HCT116 (cell line): Measurements from ENCODE around the gene UBE2E3.

Source experiments
- CEBPB ChIP-seq: IDR thresholded peaks from 2 replicates; pipeline ENCODE4 v1.6.1; 2012; ENCODE audit warnings: low read depth
- EGR1 ChIP-seq: IDR thresholded peaks from 2 replicates; pipeline ENCODE4 v1.6.1; 2012; ENCODE audit warnings: low read depth
- EZH2 ChIP-seq: fragments of 200-600 bp; sonication (generic); IDR thresholded peaks from 2 replicates; pipeline ENCODE4 v1.6.1; 2017; ENCODE audit warnings: antibody characterized with exemption, mixed run types
- EZH2phosphoT487 ChIP-seq: fragments of 200-600 bp; IDR thresholded peaks from 2 replicates; pipeline ENCODE4 v1.6.1; 2018; ENCODE audit warnings: antibody characterized with exemption, borderline replicate concordance
- JUND ChIP-seq: IDR thresholded peaks from 2 replicates; pipeline ENCODE4 v1.6.1; 2012
- POLR2A ChIP-seq: IDR thresholded peaks from 2 replicates; pipeline ENCODE4 v1.7.0; 2011; ENCODE audit warnings: borderline replicate concordance; ENCODE audit not compliant: insufficient read depth, insufficient read length; ENCODE audit errors: extremely low read depth
- POLR2AphosphoS5 ChIP-seq: IDR thresholded peaks from 2 replicates; pipeline ENCODE4 v1.6.1; 2011; ENCODE audit warnings: mild to moderate bottlenecking, low read depth, low read length, moderate library complexity
- ZFX ChIP-seq: fragments of 450-650 bp; IDR thresholded peaks from 2 replicates; pipeline ENCODE4 v1.6.1; 2017
- TF ChIP-seq, protein P1 (sequence below), 3 experiments: fragments of 200-600 bp in 1 of 3; sonication (generic) in 1 of 3; IDR thresholded peaks in 2 of 3; conservative IDR thresholded peaks in 1 of 3; 2 replicates each; pipeline ENCODE4 v1.5.1; 2012 to 2017; ENCODE audit warnings: low read depth in 2 of 3, low read length in 2 of 3, antibody characterized with exemption in 1 of 3, borderline replicate concordance in 1 of 3, control low read depth in 1 of 3, mild to moderate bottlenecking in 1 of 3, mixed read lengths in 1 of 3, mixed run types in 1 of 3, moderate library complexity in 1 of 3; ENCODE audit not compliant: insufficient read depth in 1 of 3
- TF ChIP-seq, protein P2 (sequence below): IDR thresholded peaks from 2 replicates; pipeline ENCODE4 v1.6.1; 2012; ENCODE audit warnings: low read depth

DNA sequence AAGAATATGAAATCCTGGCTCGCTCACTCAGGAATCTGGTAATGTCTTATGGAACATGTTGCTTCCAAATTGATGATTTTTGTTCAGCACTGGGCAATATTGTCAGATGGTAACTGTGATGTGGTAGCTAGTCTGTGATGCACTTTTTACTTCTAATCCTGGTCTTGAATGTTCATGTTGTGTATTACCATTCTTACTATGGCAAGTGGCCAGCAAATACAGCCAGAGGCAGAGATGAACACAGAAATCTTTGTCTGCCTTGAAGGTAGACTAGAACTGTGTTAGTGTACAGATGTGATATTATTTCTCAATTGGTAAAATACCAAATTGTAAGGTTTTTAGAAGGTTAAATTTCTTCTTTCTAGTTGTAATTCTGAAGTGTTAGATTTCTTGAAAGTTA is 83.3 kb downstream of the UBE2E3 start:
- TF ChIP-seq, protein P1, sequence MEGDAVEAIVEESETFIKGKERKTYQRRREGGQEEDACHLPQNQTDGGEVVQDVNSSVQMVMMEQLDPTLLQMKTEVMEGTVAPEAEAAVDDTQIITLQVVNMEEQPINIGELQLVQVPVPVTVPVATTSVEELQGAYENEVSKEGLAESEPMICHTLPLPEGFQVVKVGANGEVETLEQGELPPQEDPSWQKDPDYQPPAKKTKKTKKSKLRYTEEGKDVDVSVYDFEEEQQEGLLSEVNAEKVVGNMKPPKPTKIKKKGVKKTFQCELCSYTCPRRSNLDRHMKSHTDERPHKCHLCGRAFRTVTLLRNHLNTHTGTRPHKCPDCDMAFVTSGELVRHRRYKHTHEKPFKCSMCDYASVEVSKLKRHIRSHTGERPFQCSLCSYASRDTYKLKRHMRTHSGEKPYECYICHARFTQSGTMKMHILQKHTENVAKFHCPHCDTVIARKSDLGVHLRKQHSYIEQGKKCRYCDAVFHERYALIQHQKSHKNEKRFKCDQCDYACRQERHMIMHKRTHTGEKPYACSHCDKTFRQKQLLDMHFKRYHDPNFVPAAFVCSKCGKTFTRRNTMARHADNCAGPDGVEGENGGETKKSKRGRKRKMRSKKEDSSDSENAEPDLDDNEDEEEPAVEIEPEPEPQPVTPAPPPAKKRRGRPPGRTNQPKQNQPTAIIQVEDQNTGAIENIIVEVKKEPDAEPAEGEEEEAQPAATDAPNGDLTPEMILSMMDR (IDR thresholded peaks at IDR 0.05 in 2 of 3, conservative IDR thresholded peaks at IDR 0.05 in 1 of 3; ENCODE audit: borderline replicate concordance in 1 of 3, insufficient read depth in 1 of 3, low read depth in 2 of 3, low read length in 2 of 3), result no peak
- TF ChIP-seq POLR2A, result no peak
- TF ChIP-seq JUND, result no peak
- TF ChIP-seq CEBPB, result no peak
- no peak for TF ChIP-seq EGR1
- no peak for TF ChIP-seq POLR2AphosphoS5
- no peak for TF ChIP-seq ZFX
- TF ChIP-seq EZH2, result no peak
- no peak for TF ChIP-seq EZH2phosphoT487
- TF ChIP-seq, protein P2, sequence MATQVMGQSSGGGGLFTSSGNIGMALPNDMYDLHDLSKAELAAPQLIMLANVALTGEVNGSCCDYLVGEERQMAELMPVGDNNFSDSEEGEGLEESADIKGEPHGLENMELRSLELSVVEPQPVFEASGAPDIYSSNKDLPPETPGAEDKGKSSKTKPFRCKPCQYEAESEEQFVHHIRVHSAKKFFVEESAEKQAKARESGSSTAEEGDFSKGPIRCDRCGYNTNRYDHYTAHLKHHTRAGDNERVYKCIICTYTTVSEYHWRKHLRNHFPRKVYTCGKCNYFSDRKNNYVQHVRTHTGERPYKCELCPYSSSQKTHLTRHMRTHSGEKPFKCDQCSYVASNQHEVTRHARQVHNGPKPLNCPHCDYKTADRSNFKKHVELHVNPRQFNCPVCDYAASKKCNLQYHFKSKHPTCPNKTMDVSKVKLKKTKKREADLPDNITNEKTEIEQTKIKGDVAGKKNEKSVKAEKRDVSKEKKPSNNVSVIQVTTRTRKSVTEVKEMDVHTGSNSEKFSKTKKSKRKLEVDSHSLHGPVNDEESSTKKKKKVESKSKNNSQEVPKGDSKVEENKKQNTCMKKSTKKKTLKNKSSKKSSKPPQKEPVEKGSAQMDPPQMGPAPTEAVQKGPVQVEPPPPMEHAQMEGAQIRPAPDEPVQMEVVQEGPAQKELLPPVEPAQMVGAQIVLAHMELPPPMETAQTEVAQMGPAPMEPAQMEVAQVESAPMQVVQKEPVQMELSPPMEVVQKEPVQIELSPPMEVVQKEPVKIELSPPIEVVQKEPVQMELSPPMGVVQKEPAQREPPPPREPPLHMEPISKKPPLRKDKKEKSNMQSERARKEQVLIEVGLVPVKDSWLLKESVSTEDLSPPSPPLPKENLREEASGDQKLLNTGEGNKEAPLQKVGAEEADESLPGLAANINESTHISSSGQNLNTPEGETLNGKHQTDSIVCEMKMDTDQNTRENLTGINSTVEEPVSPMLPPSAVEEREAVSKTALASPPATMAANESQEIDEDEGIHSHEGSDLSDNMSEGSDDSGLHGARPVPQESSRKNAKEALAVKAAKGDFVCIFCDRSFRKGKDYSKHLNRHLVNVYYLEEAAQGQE, result no peak
